ENCODE results near the gene SPEF1.

Gene SPEF1

DNA sequence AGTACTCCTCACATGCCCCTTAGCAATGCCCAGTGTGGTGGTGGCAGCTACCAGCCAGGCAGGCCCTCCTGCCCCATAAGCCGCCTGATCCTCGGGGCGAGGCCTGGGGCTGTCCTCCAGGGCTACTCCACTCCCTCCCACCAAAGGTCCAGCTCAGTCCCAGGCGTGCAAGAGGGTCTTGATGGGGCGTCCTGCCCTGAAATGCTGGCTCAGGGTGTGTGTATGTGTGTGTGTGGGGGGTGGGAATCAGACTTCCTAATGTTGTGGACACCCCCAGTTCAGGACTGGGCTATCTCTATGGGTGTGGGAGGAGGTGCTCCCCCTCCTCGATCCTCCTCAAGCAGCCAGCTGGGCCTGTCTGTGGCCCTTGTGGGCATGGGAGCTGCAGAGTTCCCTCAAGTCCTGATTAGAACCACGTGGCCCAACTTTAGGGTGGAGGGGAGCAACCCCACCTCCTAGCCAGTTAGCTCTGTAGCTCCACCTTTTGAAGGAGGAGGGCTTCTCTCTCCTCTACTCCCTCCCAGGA, 41.3 kb downstream of the SPEF1 start:
- no peak overlapping the region for H3K4me3 ChIP-seq (ENCODE audit: low read depth, low read length)
- TF ChIP-seq, protein P1, sequence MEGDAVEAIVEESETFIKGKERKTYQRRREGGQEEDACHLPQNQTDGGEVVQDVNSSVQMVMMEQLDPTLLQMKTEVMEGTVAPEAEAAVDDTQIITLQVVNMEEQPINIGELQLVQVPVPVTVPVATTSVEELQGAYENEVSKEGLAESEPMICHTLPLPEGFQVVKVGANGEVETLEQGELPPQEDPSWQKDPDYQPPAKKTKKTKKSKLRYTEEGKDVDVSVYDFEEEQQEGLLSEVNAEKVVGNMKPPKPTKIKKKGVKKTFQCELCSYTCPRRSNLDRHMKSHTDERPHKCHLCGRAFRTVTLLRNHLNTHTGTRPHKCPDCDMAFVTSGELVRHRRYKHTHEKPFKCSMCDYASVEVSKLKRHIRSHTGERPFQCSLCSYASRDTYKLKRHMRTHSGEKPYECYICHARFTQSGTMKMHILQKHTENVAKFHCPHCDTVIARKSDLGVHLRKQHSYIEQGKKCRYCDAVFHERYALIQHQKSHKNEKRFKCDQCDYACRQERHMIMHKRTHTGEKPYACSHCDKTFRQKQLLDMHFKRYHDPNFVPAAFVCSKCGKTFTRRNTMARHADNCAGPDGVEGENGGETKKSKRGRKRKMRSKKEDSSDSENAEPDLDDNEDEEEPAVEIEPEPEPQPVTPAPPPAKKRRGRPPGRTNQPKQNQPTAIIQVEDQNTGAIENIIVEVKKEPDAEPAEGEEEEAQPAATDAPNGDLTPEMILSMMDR (IDR thresholded peaks at IDR 0.05; ENCODE audit: borderline replicate concordance, insufficient read depth, low read depth, low read length) = no peak

DNA sequence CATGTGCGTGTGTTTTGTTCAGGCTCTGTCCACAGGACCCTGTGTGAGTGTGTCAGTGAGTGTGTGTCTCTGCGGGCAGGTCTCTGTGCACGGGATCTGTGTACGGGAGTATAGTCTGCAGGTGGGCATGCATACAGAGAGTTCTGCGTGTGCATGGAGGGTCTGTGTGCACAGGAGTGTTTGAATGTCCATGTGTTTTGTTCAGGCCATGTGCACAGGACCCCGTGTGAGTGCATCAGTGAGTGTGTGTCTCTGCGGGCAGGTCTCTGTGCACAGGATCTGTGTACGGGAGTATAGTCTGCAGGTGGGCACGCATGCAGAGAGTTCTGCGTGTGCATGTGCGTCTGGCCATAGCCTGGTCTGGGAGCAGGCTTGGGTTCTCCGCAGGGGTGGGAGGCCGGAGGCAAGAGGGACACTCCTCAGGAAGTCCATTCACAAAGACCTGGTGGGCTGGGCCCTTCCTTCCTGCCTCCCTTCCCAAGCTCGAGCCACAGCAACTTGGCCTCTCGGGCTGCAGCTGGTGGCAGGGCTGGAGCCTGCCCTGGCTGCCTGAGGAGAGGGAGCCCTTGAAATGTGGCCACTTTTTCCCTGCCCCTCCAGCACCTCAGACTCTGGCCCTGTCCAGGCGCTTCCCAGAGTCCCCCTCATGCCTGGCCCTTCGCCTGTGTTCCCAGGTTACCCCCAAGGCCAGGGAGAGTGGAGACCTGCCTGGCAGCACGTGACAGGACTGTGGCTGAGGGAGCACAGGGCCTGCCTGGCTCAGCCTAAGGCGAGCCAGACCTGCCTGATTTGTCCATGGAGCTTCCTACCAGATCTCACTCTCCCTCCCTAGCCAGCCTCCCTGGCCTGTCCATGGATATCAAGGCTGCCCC, 42.0 kb downstream of the SPEF1 start:
- H3K4me3 ChIP-seq (ENCODE audit: low read depth, low read length) = no peak overlapping the region
- TF ChIP-seq, protein P1 (IDR thresholded peaks at IDR 0.05; ENCODE audit: borderline replicate concordance, insufficient read depth, low read depth, low read length) = no peak

DNA sequence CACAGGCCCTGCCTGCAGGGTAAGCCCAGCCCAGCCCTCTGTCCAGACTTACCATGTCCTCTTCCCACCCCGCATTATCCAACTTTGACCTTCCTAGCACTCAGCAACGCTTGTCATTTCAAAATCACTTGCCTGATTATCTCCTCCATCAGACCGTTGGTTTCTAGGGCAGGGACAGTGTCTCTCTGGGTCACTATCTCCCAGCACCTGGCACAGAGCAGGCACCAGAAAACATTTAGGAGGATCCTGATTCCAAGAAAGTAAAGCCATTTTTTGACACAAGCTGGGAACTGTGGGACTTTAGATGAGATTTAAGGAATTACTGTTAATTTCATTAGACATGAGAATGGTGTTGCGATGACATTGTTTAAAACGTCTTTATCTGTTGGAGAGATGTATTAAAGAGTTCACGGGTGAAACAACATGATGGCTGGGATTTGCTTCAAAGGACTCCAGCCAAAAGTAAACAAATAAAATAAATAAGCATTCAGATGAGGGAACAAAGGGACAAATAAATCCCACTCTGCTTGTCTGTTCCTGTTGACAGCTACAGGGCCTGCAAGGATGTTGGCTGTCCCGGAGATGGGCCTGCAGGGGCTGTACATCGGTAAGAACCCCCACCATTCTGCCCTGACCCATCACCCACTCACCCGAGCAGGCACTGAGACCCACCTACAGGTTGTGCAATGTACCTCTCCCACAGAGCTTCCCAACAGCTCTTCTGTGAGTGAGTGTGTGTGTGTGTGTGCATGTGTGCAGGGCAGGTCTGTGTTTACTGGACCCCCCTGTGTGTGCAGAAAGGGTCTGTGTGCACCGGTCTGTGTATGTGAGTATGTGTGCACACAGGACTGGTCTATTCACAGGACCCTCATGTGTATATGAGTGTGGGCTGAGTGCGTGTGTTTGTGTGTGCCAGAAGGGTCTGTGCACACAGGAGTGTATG, 42.9 kb downstream of the SPEF1 start:
- H3K4me3 ChIP-seq (ENCODE audit: low read depth, low read length) = no peak overlapping the region
- TF ChIP-seq, protein P1 (IDR thresholded peaks at IDR 0.05; ENCODE audit: borderline replicate concordance, insufficient read depth, low read depth, low read length) = no peak

DNA sequence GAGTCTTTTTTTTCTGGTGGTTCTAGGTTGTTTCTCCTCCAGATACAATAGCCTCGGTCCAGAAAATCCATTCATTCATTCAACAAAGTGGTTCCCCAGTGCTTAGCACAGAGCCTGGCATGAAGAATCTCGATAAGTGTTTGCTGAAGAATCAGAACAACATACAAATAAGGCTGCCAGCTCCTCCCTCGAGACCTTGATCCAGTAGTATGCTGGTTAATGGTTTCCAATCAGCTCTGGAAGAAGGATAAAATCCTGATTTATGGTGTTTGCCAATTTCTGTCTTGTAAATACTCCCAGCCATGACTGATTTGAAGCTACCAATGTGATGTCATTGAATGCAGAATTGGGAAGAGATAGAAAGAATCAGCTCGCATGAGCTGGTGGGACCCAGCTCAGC, 45.5 kb downstream of the SPEF1 start:
- TF ChIP-seq, protein P1 (IDR thresholded peaks at IDR 0.05; ENCODE audit: borderline replicate concordance, insufficient read depth, low read depth, low read length) = no peak
- H3K4me3 ChIP-seq (ENCODE audit: low read depth, low read length) = no peak overlapping the region

DNA sequence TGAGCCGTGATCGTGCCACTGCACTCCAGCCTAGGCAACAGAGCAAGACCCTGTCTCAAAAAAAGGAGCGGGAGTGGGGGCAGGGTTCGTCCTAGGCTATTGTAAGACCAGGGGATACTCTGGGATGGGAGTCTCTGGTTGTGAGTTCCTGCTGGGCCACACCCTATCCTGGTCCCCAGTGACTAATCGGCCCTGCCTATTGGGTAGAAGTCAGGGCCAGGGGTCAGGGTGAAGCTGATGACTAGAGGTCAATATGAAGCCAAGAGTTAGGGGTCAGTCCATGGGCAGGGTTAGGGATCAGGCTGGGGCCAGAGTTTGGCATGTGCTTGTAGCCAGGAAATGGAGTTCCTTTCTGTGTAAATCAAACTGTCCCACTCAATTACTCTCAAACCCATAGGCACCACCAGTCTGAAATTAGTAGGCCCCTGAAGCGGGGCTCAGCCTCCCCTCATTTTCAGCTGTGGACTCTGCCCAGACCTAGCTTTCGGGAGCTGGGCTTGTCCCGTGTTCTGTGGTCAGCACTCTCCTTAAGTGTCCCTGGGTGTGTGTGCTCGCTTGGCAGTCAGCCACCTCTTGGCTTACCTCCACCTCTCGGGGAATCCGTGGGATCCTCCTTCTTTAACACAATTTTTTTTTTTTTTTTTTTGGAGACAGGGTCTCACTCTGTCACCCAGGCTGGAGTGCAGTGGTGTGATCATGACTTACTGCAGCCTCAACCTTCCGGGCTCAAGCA, 47.0 kb downstream of the SPEF1 start:
- TF ChIP-seq, protein P1 (IDR thresholded peaks at IDR 0.05; ENCODE audit: borderline replicate concordance, insufficient read depth, low read depth, low read length) = no peak
- no peak overlapping the region for H3K4me3 ChIP-seq (ENCODE audit: low read depth, low read length)

DNA sequence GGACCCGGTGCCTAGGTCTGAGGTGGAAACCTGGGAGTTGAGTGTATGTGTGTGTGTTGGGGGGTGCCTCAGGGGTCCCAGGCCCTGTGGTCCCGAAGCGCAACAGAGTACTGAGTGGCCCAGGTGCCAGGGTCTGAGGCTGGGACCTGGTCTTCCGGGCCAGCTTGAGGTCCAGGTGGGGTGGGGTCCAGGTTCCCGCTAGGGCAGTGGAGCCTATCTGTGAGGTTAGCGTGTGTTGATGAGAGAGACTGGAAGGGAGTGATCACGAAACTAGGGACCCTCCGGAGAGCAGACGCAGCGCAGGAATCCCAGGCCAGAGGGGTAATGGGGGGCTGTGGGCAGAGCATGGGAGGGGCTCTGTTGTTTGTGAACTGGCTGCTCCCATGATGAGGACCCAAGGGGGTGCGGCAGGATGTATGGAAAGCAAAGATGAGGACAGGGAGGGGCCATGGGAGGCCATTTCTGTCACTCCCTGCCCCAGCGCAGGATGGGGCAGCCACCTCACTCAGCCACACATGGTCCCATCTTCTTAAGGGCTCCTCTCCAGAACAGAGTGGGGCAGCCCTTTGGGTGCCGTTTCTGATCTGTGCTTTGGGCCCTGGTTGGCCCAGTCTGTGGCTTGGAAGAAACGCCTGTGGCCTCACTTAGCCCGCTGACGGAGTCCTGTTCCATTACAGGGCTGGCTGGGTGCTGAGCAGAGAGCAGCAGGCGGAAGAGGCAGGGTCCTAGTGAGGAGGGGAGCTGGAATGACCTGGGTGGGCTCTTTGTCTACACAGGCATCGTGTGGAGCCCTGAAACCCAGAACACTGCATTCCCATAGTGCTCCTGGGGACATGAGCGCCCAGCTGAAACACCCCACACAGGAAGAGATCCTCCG, 47.9 kb downstream of the SPEF1 start:
- TF ChIP-seq, protein P1 (IDR thresholded peaks at IDR 0.05; ENCODE audit: borderline replicate concordance, insufficient read depth, low read depth, low read length) = no peak
- H3K4me3 ChIP-seq (ENCODE audit: low read depth, low read length) = no peak overlapping the region
